ENCODE measurements around the gene MALAT1.
"Not testable (repeated sequence)": the region's sequence is repeated elsewhere in the genome, so short reads cannot be mapped to it uniquely, and the experiment has no call there.

DNA sequence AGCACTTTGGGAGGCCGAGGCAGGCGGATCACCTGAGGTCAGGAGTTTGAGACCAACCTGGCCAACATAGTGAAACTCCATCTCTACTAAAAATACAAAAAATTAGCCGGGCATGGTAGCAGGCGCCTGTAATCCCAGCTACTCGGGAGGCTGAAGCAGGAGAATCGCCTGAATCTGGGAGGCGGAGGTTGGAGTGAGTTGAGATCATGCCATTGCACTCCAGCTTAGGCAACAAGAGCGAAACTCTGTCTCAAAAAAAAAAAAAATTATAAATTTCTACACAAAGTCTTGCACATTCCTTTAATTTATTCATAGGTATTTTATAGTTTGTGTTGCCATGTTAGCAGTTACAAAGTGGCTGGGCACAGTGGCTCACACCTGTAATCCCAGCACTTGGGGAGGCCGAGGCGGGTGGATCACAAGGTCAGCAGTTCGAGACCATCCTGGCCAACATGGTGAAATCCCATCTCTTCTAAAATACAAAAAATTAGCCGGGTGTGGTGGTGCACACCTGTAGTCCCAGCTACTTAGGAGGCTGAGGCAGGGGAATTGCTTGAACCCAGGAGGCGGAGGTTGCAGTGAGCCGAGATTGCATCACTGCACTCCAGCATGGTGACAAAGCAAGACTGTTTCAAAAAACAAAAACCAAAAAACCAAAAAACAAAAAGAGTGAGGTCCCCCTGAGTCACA lies 26.1 kb upstream of the MALAT1 start:
- TF ChIP-seq, protein P1, sequence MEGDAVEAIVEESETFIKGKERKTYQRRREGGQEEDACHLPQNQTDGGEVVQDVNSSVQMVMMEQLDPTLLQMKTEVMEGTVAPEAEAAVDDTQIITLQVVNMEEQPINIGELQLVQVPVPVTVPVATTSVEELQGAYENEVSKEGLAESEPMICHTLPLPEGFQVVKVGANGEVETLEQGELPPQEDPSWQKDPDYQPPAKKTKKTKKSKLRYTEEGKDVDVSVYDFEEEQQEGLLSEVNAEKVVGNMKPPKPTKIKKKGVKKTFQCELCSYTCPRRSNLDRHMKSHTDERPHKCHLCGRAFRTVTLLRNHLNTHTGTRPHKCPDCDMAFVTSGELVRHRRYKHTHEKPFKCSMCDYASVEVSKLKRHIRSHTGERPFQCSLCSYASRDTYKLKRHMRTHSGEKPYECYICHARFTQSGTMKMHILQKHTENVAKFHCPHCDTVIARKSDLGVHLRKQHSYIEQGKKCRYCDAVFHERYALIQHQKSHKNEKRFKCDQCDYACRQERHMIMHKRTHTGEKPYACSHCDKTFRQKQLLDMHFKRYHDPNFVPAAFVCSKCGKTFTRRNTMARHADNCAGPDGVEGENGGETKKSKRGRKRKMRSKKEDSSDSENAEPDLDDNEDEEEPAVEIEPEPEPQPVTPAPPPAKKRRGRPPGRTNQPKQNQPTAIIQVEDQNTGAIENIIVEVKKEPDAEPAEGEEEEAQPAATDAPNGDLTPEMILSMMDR (IDR thresholded peaks at IDR 0.05) = not testable (repeated sequence)
- TF ChIP-seq POLR2A (IDR thresholded peaks at IDR 0.05) = not testable (repeated sequence)

Measured in esophagus squamous epithelium (tissue), 4 donors.